HL-60 (cell line): Measurements from ENCODE around the gene SLC2A9.

ENCODE experiments used
- DNase-seq, 2 experiments: peaks; one replicate each; pipeline ENCODE4 v3.0.0-alpha.2; 2010 to 2020; ENCODE audit warnings: low read depth in 1 of 2, low spot score in 1 of 2
- H3K27ac ChIP-seq: fragments of 250-450 bp; sonication (Bioruptor Pico); replicated peaks from 2 replicates; pipeline ENCODE4 v1.5.1; 2020; ENCODE audit warnings: mild to moderate bottlenecking, moderate library complexity
- H3K27me3 ChIP-seq: fragments of 250-450 bp; sonication (Bioruptor Pico); 2 replicates; pipeline ENCODE4 v1.5.1; 2021; ENCODE audit warnings: mild to moderate bottlenecking, moderate library complexity; ENCODE audit not compliant: insufficient read depth, poor library complexity, severe bottlenecking
- H3K4me3 ChIP-seq: replicated peaks from 2 replicates; pipeline ENCODE4 v1.5.1; 2011; ENCODE audit warnings: mild to moderate bottlenecking, control low read depth, low read length; ENCODE audit not compliant: insufficient read depth
- GABPA ChIP-seq: IDR thresholded peaks from 2 replicates; pipeline ENCODE4 v1.6.1; 2012; ENCODE audit warnings: low read depth
- POLR2AphosphoS5 ChIP-seq: IDR thresholded peaks from 2 replicates; pipeline ENCODE4 v1.6.1; 2012; ENCODE audit warnings: low read depth
- REST ChIP-seq: IDR thresholded peaks from 2 replicates; pipeline ENCODE4 v1.6.1; 2012; ENCODE audit warnings: low read depth; ENCODE audit not compliant: insufficient replicate concordance
- SPI1 ChIP-seq: IDR thresholded peaks from 2 replicates; pipeline ENCODE4 v1.6.1; 2012; ENCODE audit warnings: low read depth, mild to moderate bottlenecking, borderline replicate concordance
- TF ChIP-seq, protein P1 (sequence below): IDR thresholded peaks from one replicate; pipeline ENCODE4 v1.5.1; 2011; ENCODE audit warnings: low read length, control low read depth, inconsistent platforms; ENCODE audit not compliant: insufficient read depth

SLC2A9 gene

GRCh38 chr4:9942139-9942538, 79.2 kb downstream of the SLC2A9 start:
- no peak for DNase-seq
- H3K27ac ChIP-seq = no peak overlapping the region
- TF ChIP-seq SPI1 (no peak), GABPA (no peak)
- TF ChIP-seq, protein P1, sequence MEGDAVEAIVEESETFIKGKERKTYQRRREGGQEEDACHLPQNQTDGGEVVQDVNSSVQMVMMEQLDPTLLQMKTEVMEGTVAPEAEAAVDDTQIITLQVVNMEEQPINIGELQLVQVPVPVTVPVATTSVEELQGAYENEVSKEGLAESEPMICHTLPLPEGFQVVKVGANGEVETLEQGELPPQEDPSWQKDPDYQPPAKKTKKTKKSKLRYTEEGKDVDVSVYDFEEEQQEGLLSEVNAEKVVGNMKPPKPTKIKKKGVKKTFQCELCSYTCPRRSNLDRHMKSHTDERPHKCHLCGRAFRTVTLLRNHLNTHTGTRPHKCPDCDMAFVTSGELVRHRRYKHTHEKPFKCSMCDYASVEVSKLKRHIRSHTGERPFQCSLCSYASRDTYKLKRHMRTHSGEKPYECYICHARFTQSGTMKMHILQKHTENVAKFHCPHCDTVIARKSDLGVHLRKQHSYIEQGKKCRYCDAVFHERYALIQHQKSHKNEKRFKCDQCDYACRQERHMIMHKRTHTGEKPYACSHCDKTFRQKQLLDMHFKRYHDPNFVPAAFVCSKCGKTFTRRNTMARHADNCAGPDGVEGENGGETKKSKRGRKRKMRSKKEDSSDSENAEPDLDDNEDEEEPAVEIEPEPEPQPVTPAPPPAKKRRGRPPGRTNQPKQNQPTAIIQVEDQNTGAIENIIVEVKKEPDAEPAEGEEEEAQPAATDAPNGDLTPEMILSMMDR = no peak
- H3K4me3 ChIP-seq = no peak overlapping the region
- no peaks in the 10 kb centered on the region for H3K27me3 ChIP-seq

- TF ChIP-seq, protein P1 = no peak
- Histone ChIP-seq H3K27ac (no peak overlapping the region), H3K27me3 (no peaks in the 10 kb centered on the region), H3K4me3 (no peak overlapping the region)
- no peak for DNase-seq
Measured at GRCh38 chr4:9940041-9940440, 81.3 kb downstream of the SLC2A9 start.

GRCh38 chr4:9938933-9939332, 82.4 kb downstream of the SLC2A9 start:
- TF ChIP-seq REST = no peak
- TF ChIP-seq GABPA = no peak
- TF ChIP-seq SPI1 = no peak
- no peak for TF ChIP-seq POLR2AphosphoS5
- TF ChIP-seq, protein P1 = no peak
- DNase-seq = no peak
- Histone ChIP-seq H3K4me3 (no peak overlapping the region), H3K27me3 (no peaks in the 10 kb centered on the region), H3K27ac (no peak overlapping the region)

GRCh38 chr4:9937078-9937477, 84.2 kb downstream of the SLC2A9 start:
- Histone ChIP-seq H3K4me3 (no peak overlapping the region), H3K27ac (no peak overlapping the region), H3K27me3 (no peaks in the 10 kb centered on the region)
- TF ChIP-seq REST (no peak), POLR2AphosphoS5 (no peak), GABPA (no peak), SPI1 (no peak)
- TF ChIP-seq, protein P1 = no peak
- no peak for DNase-seq
